ENCODE results near the gene SNX21. TPM values are rescaled to one million over a fixed set of nuclear protein-coding genes. Genes with fewer than 3 reads are reported as not detected.
A peak's percentile ranks its signal among the peaks of the same experiment; 100 is the strongest.

Gene SNX21
- total and polyA plus RNA-seq, 9 of the 15 experiments (the other 6 are each of a cell fraction or from before 2014, with no cell fraction given) = 0.10 to 1.2 (median 0.42) TPM

- TF ChIP-seq MYBL2 (IDR thresholded peaks at IDR 0.05; ENCODE audit: low read depth) = no peak
- TF ChIP-seq MYBL2 (CRISPR knock-in tag; IDR thresholded peaks at IDR 0.05; ENCODE audit: borderline replicate concordance) = no peak
- TF ChIP-seq POU5F1 (IDR thresholded peaks at IDR 0.05; ENCODE audit: borderline replicate concordance, low read depth, low read length, partially characterized antibody) = no peak
- TF ChIP-seq ZNF253 (CRISPR knock-in tag; conservative IDR thresholded peaks at IDR 0.05) = no peak
- TF ChIP-seq THRA (IDR thresholded peaks at IDR 0.05) = no peak
- peak in 1 of 2 experiments; percentile 42; a peak in 2 of 4 replicates for TF ChIP-seq MLLT1 (IDR thresholded peaks at IDR 0.05)
- TF ChIP-seq MITF (IDR thresholded peaks at IDR 0.05) = peak; percentile 93
- peak; percentile 98 for TF ChIP-seq BHLHE40 (IDR thresholded peaks at IDR 0.05; ENCODE audit: low read length)
- TF ChIP-seq MYC (IDR thresholded peaks at IDR 0.05; ENCODE audit: low read depth, low read length) = peak; percentile 84
- TF ChIP-seq MYC (CRISPR knock-in tag; IDR thresholded peaks at IDR 0.05; ENCODE audit: borderline replicate concordance, low read depth) = peak; percentile 78; the same call in 1 of the 2 replicates
- TF ChIP-seq FOXO4 (CRISPR knock-in tag; IDR thresholded peaks at IDR 0.05) = no peak
- TF ChIP-seq FOXA1 (IDR thresholded peaks at IDR 0.05; ENCODE audit: borderline replicate concordance) = no peak
- no peak for TF ChIP-seq TAF15 (IDR thresholded peaks at IDR 0.05; ENCODE audit: low read depth, low read length)
- TF ChIP-seq TFE3 (CRISPR knock-in tag; IDR thresholded peaks at IDR 0.05) = peak; percentile 96
- no peak for TF ChIP-seq ZNF395 (CRISPR knock-in tag; IDR thresholded peaks at IDR 0.05)
- no peak for TF ChIP-seq DNMT1 (IDR thresholded peaks at IDR 0.05)
- TF ChIP-seq MED1 (CRISPR knock-in tag; IDR thresholded peaks at IDR 0.05; ENCODE audit: borderline replicate concordance) = no peak
These were observed 57.7 kb downstream of the SNX21 start, which contains the start of the genes CTSA and NEURL2 (continued) for GRCh38 chr20:45890985-45891983.
